Fibroblast of lung (primary cell): Measurements from ENCODE around the gene EPHB2. TPM values are rescaled to one million over a fixed set of nuclear protein-coding genes. Genes with fewer than 3 reads are reported as not detected.

Experiments used
- DNase-seq, 2 donors: peaks; one replicate each; pipeline versions ENCODE4 v3.0.0 to v3.0.0-alpha.2; 2010; ENCODE audit warnings: low read depth in 2 of 2
- H2AFZ ChIP-seq: 2 replicates; pipeline ENCODE4 v1.5.1; 2012; ENCODE audit warnings: low read length, control low read depth, inconsistent platforms
- H3K27ac ChIP-seq: 2 replicates; pipeline ENCODE4 v1.5.1; 2011; ENCODE audit warnings: low read length, control low read depth; ENCODE audit not compliant: insufficient read depth
- H3K27me3 ChIP-seq: 2 replicates; pipeline ENCODE4 v1.5.1; 2011; ENCODE audit warnings: mild to moderate bottlenecking, low read length; ENCODE audit not compliant: control insufficient read depth, insufficient read depth
- H3K36me3 ChIP-seq: 2 replicates; pipeline ENCODE4 v1.5.1; 2011; ENCODE audit warnings: low read length; ENCODE audit not compliant: control insufficient read depth, insufficient read depth
- H3K4me1 ChIP-seq: 2 replicates; pipeline ENCODE4 v1.5.1; 2011; ENCODE audit warnings: low read length; ENCODE audit not compliant: control insufficient read depth, insufficient read depth; ENCODE audit errors: extremely low read depth
- H3K4me2 ChIP-seq: 2 replicates; pipeline ENCODE4 v1.5.1; 2011; ENCODE audit warnings: low read length, control low read depth; ENCODE audit not compliant: insufficient read depth; ENCODE audit errors: extremely low read depth
- H3K4me3 ChIP-seq, 4 experiments: fragments of 200-600 bp in 1 of 4; sonication (generic) in 1 of 4; replicated peaks in 1 of 4; 2 replicates each; pipeline ENCODE4 v1.5.1; 2011 to 2016; ENCODE audit warnings: low read length in 4 of 4, low read depth in 3 of 4, mild to moderate bottlenecking in 3 of 4, control low read depth in 2 of 4, inconsistent platforms in 1 of 4, mixed read lengths in 1 of 4; ENCODE audit not compliant: insufficient read depth in 1 of 4; ENCODE audit errors: control extremely low read depth in 1 of 4
- H3K79me2 ChIP-seq: 2 replicates; pipeline ENCODE4 v1.5.1; 2012; ENCODE audit warnings: mild to moderate bottlenecking, low read length, inconsistent platforms; ENCODE audit not compliant: control insufficient read depth, insufficient read depth
- H3K9ac ChIP-seq: 2 replicates; pipeline ENCODE4 v1.5.1; 2011; ENCODE audit warnings: mild to moderate bottlenecking, low read length, control low read depth; ENCODE audit not compliant: insufficient read depth
- H3K9me3 ChIP-seq: 2 replicates; pipeline ENCODE4 v1.5.1; 2012; ENCODE audit warnings: low read depth, low read length; ENCODE audit not compliant: control insufficient read depth, insufficient read depth
- H4K20me1 ChIP-seq: 2 replicates; pipeline ENCODE4 v1.5.1; 2011; ENCODE audit warnings: low read length; ENCODE audit not compliant: control insufficient read depth, insufficient read depth; ENCODE audit errors: extremely low read depth
- EZH2 ChIP-seq: IDR thresholded peaks from 2 replicates; pipeline ENCODE4 v1.5.1; 2012; ENCODE audit warnings: low read length, control low read depth, mild to moderate bottlenecking; ENCODE audit errors: missing control alignments
- polyA plus RNA-seq, 2 donors: library from polyadenylated mRNA; depleted of rRNA in 1 of 2; stranded (reverse) in 1 of 2; unstranded in 1 of 2; fragments of >200 nt; gene quantifications; 2 replicates each; pipeline ENCODE4 v1.2.1, GENCODE V29; 2011 to 2012; ENCODE audit warnings: missing spikeins in 1 of 2
- total RNA-seq: library from RNA; depleted of rRNA; stranded (reverse); fragments of >200 nt; gene quantifications from 2 replicates; pipeline ENCODE4 v1.2.1, GENCODE V29; 2014
- TF ChIP-seq, protein P1 (sequence below), 2 donors: IDR thresholded peaks in 1 of 2; conservative IDR thresholded peaks in 1 of 2; 1 replicate in 1 of 2; 2 replicates in 1 of 2; pipeline ENCODE4 v1.5.1; 2011 to 2012; ENCODE audit warnings: low read length in 2 of 2, control low read depth in 1 of 2, inconsistent platforms in 1 of 2, low read depth in 1 of 2, mild to moderate bottlenecking in 1 of 2

The EPHB2 gene
- total and polyA plus RNA-seq, 2 donors (not counting 1 experiment from before 2014, with no cell fraction given) = 4.1 to 11.2 TPM

DNA sequence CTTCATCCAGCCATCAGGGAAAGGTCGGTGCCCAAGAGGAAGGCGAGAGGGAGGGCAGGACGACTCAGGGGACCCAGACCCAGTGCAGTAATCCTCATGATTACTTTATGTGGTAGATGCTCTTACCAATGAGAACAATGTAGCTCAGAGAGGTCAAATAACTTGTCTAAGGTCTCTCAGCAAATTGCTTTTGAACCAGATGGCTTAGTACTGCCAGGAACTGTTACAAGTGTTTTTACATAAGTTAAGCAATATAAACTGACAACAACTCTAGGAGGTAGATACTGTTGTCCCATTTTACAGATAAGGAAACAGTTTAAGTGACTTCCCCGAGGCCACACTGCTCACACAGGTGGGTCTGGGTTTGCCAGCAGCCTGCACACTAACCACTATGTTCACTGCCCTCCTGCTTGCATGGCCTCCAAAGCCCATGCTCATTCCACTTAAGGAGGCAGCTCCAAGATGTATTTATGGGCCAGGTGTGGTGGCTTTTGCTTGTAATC, 150.3 kb downstream of the EPHB2 start:
- H3K4me1 ChIP-seq = peaks cover 3% of the 10 kb centered on the region
- DNase-seq = no peak
- H3K4me2 ChIP-seq = no peak overlapping the region
- H3K27me3 ChIP-seq = no peaks in the 10 kb centered on the region
- no peaks in the 10 kb centered on the region for H3K36me3 ChIP-seq
- no peak overlapping the region for H2AFZ ChIP-seq
- H3K4me3 ChIP-seq = no peak overlapping the region
- no peak overlapping the region for H3K27ac ChIP-seq
- no peak for TF ChIP-seq EZH2
- TF ChIP-seq, protein P1, sequence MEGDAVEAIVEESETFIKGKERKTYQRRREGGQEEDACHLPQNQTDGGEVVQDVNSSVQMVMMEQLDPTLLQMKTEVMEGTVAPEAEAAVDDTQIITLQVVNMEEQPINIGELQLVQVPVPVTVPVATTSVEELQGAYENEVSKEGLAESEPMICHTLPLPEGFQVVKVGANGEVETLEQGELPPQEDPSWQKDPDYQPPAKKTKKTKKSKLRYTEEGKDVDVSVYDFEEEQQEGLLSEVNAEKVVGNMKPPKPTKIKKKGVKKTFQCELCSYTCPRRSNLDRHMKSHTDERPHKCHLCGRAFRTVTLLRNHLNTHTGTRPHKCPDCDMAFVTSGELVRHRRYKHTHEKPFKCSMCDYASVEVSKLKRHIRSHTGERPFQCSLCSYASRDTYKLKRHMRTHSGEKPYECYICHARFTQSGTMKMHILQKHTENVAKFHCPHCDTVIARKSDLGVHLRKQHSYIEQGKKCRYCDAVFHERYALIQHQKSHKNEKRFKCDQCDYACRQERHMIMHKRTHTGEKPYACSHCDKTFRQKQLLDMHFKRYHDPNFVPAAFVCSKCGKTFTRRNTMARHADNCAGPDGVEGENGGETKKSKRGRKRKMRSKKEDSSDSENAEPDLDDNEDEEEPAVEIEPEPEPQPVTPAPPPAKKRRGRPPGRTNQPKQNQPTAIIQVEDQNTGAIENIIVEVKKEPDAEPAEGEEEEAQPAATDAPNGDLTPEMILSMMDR (conservative IDR thresholded peaks at IDR 0.05 in 1 of 2, IDR thresholded peaks at IDR 0.05 in 1 of 2; ENCODE audit: low read depth in 1 of 2, low read length in 2 of 2) = no peak
- H3K79me2 ChIP-seq = no peaks in the 10 kb centered on the region
- H4K20me1 ChIP-seq = no peaks in the 10 kb centered on the region
- H3K9me3 ChIP-seq = no peaks in the 10 kb centered on the region
- H3K9ac ChIP-seq = no peak overlapping the region

- Histone ChIP-seq H2AFZ (no peak overlapping the region), H3K9ac (no peak overlapping the region), H3K4me1 (peaks cover 3% of the 10 kb centered on the region), H3K4me2 (no peak overlapping the region), H4K20me1 (no peaks in the 10 kb centered on the region), H3K27ac (no peak overlapping the region), H3K27me3 (no peaks in the 10 kb centered on the region), H3K9me3 (no peaks in the 10 kb centered on the region), H3K36me3 (no peaks in the 10 kb centered on the region), H3K4me3 (no peak overlapping the region), H3K79me2 (no peaks in the 10 kb centered on the region)
- TF ChIP-seq, protein P1 (conservative IDR thresholded peaks at IDR 0.05 in 1 of 2, IDR thresholded peaks at IDR 0.05 in 1 of 2; ENCODE audit: low read depth in 1 of 2, low read length in 2 of 2) = peak; percentile 90 to 95
- TF ChIP-seq EZH2 = no peak
- DNase-seq = peak; percentile 67 to 73
These were observed 151.3 kb downstream of the EPHB2 start for GRCh38 chr1:22861764-22862440.

DNA sequence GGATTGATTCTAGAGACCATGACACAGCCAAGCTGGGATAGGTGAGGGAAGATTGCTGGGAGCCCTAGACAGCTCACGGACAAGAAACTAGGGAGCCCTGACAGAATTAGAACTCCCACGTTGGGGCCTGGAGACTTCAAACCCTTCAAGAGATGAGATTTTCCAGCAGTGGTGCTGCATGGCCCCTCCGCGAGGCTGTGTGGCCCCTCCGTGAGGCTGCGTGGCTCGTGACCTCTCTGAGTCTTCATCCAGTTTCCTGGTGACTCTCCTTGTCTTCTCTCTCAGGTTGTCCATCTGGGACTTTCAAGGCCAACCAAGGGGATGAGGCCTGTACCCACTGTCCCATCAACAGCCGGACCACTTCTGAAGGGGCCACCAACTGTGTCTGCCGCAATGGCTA, 152.1 kb downstream of the EPHB2 start:
- H4K20me1 ChIP-seq = no peaks in the 10 kb centered on the region
- no peak overlapping the region for H3K9ac ChIP-seq
- H3K27ac ChIP-seq = no peak overlapping the region
- peaks cover 3% of the 10 kb centered on the region for H3K4me1 ChIP-seq
- no peaks in the 10 kb centered on the region for H3K36me3 ChIP-seq
- no peaks in the 10 kb centered on the region for H3K9me3 ChIP-seq
- H3K79me2 ChIP-seq = no peaks in the 10 kb centered on the region
- DNase-seq = no peak
- no peaks in the 10 kb centered on the region for H3K27me3 ChIP-seq
- H2AFZ ChIP-seq = no peak overlapping the region
- H3K4me3 ChIP-seq = no peak overlapping the region
- TF ChIP-seq EZH2 = no peak
- TF ChIP-seq, protein P1 (conservative IDR thresholded peaks at IDR 0.05 in 1 of 2, IDR thresholded peaks at IDR 0.05 in 1 of 2; ENCODE audit: low read depth in 1 of 2, low read length in 2 of 2) = no peak
- H3K4me2 ChIP-seq = no peak overlapping the region
